GM19193 (cell line): Measurements from ENCODE around the gene TCERG1L.

Experiments
- POLR2A ChIP-seq: IDR thresholded peaks from 4 replicates; pipeline ENCODE4 v1.6.1; 2011; ENCODE audit not compliant: insufficient read depth, insufficient read length; ENCODE audit errors: extremely low read depth

TCERG1L gene

GRCh38 chr10:131230641-131231322, 80.7 kb downstream of the TCERG1L start:
- TF ChIP-seq POLR2A = no peak

DNA sequence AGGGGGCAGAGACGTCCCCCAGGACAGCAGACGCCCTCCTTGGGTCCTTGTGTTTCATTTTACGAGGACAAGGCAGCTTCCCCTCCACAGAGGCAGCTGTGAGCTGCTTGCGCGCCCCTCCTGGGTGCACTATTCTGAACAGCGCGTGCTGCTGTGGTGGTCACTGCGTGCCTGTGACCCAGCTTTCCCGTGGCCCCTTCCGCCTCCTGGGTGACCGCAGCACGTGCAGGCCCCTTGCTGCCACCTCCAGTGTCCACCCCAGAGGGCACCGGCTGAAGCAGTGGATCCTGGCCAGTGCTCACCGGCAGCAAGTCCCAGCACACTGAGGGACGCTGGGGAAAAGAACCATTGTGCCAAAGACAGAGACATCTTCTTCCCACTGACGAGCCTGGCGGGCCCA, 81.4 kb downstream of the TCERG1L start:
- no peak for TF ChIP-seq POLR2A

- no peak for TF ChIP-seq POLR2A
These were observed 84.3 kb downstream of the TCERG1L start for GRCh38 chr10:131227163-131227740.

- no peak for TF ChIP-seq POLR2A
These were observed 84.9 kb downstream of the TCERG1L start for GRCh38 chr10:131226446-131227162.

- no peak for TF ChIP-seq POLR2A
These were observed 87.4 kb downstream of the TCERG1L start for GRCh38 chr10:131224106-131224505.

DNA sequence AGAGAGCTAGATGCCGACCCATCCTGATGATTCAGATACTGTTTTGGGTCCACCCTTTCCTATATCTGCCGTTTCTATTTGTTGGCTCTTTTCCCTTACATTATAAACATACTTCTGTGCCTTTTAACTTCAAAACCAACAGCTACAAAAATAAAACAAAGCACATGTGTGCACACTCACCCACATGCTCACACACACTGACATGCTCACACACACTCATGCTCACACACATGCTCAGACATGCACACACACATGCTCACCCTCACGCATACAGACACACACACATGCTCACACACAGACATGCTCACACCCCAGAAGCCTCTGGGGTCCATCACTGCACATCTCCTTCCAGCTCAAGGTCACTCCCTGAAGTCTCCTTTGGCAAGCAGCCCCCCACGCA, 88.1 kb downstream of the TCERG1L start:
- no peak for TF ChIP-seq POLR2A

- no peak for TF ChIP-seq POLR2A
These were observed 88.5 kb downstream of the TCERG1L start for GRCh38 chr10:131222986-131223385.

GRCh38 chr10:131221632-131222277, 89.8 kb downstream of the TCERG1L start:
- no peak for TF ChIP-seq POLR2A

DNA sequence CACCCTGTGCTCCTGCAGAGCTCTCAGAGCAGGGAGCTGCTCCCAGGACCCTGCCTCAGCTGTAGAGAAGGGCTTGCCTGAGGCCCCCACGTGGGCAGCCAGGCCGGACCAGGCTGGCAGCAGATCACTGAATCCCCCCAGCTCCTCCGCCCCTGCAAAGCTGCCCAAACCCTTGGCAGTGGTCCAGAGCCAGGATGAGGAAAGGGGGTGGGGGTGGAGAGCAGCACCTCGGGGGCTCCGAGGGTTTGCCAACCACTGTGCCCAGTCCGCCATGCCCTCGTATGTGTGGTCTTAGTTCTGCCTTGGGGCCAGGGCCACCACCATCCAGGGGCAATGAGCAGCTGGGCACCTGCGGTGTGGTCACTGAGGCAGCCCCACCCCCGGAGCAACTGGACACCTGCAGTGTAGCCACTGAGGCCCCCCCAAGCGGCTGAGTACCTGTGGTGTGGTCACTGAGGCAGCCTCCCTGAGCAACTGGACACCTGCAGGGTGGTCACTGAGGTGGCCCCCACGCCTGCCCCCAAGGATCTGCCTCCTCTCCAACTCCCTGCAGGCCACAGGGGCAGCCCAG, 90.8 kb downstream of the TCERG1L start:
- no peak for TF ChIP-seq POLR2A

DNA sequence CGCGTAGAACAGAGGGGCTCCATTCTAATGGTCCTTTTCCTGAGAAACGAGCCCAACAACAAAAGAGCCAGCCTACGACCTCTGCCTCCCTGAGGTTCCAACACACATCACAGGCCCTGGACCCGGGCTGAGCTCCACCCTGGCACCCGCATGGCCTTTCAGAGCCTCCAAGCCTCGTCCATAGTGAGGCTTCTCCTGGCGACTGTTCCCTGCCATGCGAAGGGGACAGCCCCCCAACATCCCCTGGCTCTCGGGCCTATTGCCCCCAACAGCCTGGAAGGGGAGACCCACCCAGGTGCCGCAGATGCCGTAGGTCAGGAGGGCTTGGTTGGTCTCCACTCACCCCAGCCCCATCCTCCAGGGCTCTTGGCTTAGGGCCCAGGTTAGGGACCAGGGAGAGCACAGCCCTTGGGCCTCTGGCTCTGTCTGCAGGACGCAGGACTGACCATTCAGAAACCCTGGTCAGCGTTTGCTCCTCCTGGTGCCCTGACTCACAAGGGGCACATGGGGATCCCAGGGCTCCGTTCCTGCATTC, 91.5 kb downstream of the TCERG1L start:
- TF ChIP-seq POLR2A = no peak

- TF ChIP-seq POLR2A = no peak
These were observed 92.0 kb downstream of the TCERG1L start for GRCh38 chr10:131219584-131219886.

GRCh38 chr10:131218811-131219583, 92.5 kb downstream of the TCERG1L start:
- no peak for TF ChIP-seq POLR2A

GRCh38 chr10:131216681-131217230, 94.8 kb downstream of the TCERG1L start:
- TF ChIP-seq POLR2A = no peak

DNA sequence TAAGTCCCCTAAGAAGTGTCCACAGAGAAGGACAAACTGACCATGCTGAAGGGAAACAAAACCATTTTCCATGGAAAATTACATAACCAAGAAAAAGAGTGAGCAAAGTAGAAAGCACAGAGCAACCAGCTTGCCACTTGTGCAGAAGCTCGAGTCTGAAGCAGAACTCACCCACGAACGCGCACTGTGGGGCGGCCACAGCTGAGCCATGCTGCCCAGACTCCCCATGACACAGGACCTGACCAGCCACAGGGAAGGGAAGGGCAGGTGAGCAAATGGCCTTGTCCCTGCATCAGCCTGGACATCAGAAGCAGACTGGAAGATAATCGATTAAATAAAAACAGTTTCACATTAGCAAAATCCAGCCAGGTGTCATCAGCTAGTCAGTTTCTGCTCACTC, 95.7 kb downstream of the TCERG1L start:
- TF ChIP-seq POLR2A = no peak

DNA sequence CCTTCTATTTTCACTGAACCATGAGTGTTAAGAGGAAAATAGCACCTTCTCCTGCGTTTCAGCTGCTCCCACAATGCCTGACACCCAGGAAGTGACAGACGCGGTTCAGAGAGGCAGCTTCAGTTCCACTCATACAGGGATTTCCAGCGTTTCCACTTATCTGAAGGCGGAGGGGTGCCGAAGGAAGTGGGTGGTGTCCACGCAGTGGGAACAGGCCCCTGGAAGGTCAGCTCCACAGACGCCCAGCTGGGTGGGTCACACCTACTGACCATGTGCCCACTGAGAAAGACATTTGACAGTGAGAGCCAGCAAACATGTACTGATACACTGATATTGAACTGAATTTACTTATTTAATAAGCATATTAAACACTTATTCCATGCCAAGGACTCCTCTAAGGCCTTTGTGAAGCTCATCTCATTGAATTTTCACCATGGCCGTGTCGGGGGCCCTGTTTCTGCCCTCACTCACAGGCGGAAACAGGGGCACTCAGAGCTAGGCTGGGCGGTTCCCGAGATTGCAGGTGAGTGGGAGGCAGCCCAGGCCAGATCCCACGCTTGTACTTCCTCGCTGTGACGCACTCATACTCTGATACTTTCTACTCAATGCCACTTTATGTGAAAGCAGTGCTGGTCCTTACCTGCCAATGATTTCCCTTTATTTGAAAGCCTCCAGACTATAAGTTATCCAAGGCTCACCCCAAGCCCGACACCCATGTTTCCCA, 96.8 kb downstream of the TCERG1L start:
- TF ChIP-seq POLR2A = no peak
